ENCODE results near the gene CNIH2. TPM values are rescaled to one million over a fixed set of nuclear protein-coding genes. Genes with fewer than 3 reads are reported as not detected.

The CNIH2 gene
- total and polyA plus RNA-seq, 2 of the 13 experiments (the other 11 are each of a cell fraction or from before 2014, with no cell fraction given) = 0.60 to 0.69 TPM

GRCh38 chr11:66311965-66312548, 34.1 kb downstream of the CNIH2 start (continued):
- TF ChIP-seq POLR2AphosphoS5 (IDR thresholded peaks at IDR 0.05; ENCODE audit: low read depth, low read length) (peak; percentile 50), ZBTB26 (CRISPR knock-in tag; IDR thresholded peaks at IDR 0.05; ENCODE audit: borderline replicate concordance) (0 out of 2 replicates have a peak, but pooled peaks have one; percentile 9), TP53 (CRISPR knock-in tag; conservative IDR thresholded peaks at IDR 0.05) (no peak), ZSCAN25 (CRISPR knock-in tag; IDR thresholded peaks at IDR 0.05) (peak; percentile 30; the same call in 1 of the 2 replicates), RNF2 (conservative IDR thresholded peaks at IDR 0.05; ENCODE audit: low read depth) (peak; percentile 93), SMARCE1 (IDR thresholded peaks at IDR 0.05; ENCODE audit: borderline replicate concordance) (no peak), KDM3A (CRISPR knock-in tag; IDR thresholded peaks at IDR 0.05; ENCODE audit: low read depth) (0 out of 2 replicates have a peak, but pooled peaks have one; percentile 76), ARID5B (CRISPR knock-in tag; IDR thresholded peaks at IDR 0.05) (peak; percentile 58), BRF2 (CRISPR knock-in tag; IDR thresholded peaks at IDR 0.05) (peak; percentile 22; the same call in 1 of the 2 replicates), PHF5A (CRISPR knock-in tag; IDR thresholded peaks at IDR 0.05; ENCODE audit: low read depth, unreplicated experiment) (peak; percentile 80), GABPB1 (CRISPR knock-in tag; IDR thresholded peaks at IDR 0.05) (peak; percentile 59; the same call in 1 of the 2 replicates), FOXO4 (CRISPR knock-in tag; conservative IDR thresholded peaks at IDR 0.05) (no peak), AHDC1 (CRISPR knock-in tag; IDR thresholded peaks at IDR 0.05; ENCODE audit: borderline replicate concordance) (no peak), ZNF264 (CRISPR knock-in tag; IDR thresholded peaks at IDR 0.05) (no peak), ZKSCAN5 (CRISPR knock-in tag; IDR thresholded peaks at IDR 0.05) (no peak), SKI (IDR thresholded peaks at IDR 0.05; ENCODE audit: partially characterized antibody) (peak; percentile 29)

Data from HepG2 (cell line).